GM12865 (cell line): Measurements from ENCODE around the gene RAB1A.

ENCODE experiments used
- DNase-seq: peaks from one replicate; pipeline ENCODE4 v3.0.0; 2010; ENCODE audit warnings: low read depth
- H3K4me3 ChIP-seq: 2 replicates; pipeline ENCODE4 v1.5.1; 2011; ENCODE audit warnings: mild to moderate bottlenecking, low read depth, low read length, control low read depth
- TF ChIP-seq, protein P1 (sequence below): IDR thresholded peaks from 2 replicates; pipeline ENCODE4 v1.5.1; 2011; ENCODE audit warnings: low read length, control low read depth, low read depth, inconsistent platforms; ENCODE audit not compliant: insufficient read depth; ENCODE audit errors: missing control alignments

RAB1A gene

DNA sequence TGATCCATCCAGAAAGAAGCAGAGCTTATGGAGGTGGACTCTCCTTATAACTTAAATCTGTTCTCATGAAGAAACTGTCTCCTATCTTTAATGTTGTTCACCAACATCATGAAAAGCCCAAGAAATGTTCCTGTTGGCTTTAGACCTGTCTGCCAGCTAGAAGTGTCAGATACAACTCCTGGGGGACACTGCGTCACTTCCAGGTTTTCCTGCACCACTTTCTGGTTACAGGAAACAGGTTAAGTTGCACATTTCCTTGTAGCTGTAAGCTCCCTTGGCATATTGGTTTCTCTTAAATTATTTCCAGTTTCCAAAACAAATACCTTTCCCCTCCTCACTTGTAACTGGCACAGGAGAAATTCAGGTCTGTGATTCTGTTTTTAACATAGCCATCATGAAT is 70.8 kb downstream of the RAB1A start:
- no peak overlapping the region for H3K4me3 ChIP-seq
- no peak for DNase-seq
- TF ChIP-seq, protein P1, sequence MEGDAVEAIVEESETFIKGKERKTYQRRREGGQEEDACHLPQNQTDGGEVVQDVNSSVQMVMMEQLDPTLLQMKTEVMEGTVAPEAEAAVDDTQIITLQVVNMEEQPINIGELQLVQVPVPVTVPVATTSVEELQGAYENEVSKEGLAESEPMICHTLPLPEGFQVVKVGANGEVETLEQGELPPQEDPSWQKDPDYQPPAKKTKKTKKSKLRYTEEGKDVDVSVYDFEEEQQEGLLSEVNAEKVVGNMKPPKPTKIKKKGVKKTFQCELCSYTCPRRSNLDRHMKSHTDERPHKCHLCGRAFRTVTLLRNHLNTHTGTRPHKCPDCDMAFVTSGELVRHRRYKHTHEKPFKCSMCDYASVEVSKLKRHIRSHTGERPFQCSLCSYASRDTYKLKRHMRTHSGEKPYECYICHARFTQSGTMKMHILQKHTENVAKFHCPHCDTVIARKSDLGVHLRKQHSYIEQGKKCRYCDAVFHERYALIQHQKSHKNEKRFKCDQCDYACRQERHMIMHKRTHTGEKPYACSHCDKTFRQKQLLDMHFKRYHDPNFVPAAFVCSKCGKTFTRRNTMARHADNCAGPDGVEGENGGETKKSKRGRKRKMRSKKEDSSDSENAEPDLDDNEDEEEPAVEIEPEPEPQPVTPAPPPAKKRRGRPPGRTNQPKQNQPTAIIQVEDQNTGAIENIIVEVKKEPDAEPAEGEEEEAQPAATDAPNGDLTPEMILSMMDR = no peak

DNA sequence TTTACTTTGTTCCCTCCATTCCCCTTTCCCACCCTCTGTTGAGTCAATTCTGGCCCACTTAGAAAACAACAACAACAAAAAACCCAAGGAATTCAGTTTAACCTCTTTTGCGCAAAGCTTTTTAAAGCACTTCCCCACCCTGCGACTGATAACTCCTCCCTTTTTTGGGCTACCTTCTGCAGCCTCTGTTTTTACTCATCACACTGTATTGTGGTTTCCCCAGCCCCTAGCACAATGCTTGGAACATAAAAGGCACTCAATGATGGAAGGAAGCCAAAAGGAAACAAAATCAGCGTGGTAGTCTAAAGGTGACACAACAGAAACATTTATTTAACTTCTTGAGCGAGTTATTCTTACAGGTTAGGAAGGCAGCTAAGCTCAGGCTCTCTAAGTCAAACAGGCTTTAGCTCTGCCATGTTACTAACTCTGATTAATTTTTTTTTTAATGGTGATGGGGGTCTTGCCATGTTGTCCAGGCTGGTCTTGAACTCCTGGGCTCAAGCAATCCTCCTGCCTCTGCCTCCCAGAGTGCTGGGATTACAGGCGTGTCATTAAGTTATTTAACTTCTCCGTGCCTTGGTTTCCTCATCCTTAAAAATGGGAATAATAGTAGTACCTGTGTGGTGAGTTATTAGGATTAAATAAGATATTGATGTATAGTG is 72.4 kb downstream of the RAB1A start:
- DNase-seq = peak; percentile 82
- TF ChIP-seq, protein P1 = no peak
- H3K4me3 ChIP-seq = peak overlapping the region; percentile 88

DNA sequence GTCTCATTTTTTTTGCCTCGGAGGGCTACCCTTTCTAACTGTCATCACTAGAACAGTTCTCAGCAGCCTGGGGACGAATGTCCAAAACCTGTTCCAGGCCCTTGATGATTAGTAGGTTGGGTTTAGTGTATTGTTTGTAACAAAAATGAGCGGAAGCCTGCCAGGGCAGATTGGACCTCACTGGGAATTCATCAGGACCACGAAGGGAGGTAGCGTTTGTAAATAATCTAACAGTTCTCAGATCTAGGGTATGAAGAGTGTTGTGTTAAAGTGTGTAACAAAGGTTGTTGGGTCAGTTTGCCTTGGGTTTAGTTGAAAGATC is 72.9 kb downstream of the RAB1A start:
- TF ChIP-seq, protein P1 = no peak
- peak overlapping the region; percentile 88 for H3K4me3 ChIP-seq
- DNase-seq = no peak

DNA sequence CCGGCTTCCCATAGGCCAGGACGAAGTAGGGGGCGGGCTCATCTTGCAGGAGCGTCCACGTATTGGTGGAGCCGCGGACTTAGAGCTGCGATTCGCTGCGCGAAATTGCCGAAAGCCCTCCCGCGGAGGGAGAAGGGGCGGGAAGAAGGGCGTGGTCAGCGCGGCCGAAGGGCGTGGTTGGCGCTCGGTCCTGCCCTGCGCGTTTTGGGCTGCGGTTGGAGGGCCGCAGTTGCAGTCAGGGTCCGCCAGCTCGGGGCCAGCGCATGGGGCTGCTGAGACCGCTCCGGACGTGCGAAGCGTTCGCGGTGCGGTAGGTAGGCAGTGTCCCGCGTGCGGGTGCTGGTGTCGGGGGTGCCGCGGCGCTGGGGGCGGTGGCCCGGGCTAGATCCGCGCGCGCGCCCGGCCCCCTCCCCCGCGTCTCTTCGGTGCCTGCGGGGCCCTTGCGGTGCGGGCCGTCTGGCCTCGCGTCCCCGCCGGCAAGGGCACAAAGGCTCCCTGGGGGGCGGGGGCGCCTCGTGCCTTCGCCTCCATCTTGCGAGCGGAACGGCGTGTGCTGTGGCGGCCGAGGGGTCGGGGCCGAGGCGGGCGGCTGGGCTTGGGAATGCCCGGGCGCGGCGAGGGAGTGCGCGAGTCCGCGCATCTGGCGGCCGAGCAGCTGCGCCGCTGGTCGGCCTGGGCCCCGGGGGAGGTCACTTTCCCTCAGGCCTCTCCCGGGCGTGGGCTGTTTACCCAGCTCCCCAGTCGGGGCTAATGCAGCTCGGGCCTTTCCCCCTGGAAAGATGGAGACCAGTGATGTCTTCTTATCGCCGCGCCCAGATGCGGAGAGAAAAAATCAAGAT is 73.5 kb downstream of the RAB1A start, which contains the start of gene CEP68:
CEP68 (plus strand) TSS at position 202 of the 839 bp plus-strand sequence. CDS start 13,029 bp downstream, outside the sequence.
- peak; percentile 98 for DNase-seq
- H3K4me3 ChIP-seq = peak within 1 kb of the TSS; percentile 88
- TF ChIP-seq, protein P1 = no peak

DNA sequence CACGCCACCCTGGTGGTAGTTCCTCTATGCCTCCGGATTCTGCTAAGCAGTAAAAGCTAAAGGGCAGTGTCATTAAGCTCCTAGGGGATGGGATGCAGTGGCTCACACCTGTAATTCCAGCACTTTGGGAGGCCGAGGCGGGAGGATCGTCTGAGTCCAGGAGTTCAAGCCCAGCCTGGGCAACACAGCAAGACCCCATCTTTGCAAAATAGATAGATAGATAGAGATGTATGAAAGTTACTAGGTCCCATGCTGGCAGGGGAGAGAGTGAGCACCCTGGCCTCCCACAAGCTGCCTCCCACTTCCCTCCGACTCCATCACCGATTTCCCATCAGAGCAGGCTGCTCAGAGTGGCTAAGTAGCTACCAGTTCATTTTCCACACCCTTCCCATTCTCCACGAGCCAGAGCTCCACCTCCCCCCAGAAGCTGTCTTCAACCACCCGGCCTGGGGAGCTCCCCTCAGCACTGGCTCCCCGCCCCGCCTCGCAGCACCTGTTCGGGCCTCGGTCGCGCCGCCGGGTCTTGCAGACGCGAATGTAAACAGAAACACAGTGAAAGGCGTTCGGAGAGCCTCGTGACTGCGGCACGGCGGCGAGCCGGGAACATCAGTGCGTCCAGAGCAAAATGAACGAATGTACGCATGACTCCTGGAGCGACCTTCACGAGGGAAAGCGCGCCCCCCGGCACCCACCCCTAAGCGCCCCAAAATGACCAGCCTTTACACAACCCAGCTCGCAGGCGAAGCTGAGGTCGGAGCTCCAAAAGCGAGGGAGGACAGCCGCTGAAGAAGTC is 74.3 kb downstream of the RAB1A start:
- TF ChIP-seq, protein P1 = no peak
- peak overlapping the region; percentile 88 for H3K4me3 ChIP-seq
- DNase-seq = peak; percentile 78

DNA sequence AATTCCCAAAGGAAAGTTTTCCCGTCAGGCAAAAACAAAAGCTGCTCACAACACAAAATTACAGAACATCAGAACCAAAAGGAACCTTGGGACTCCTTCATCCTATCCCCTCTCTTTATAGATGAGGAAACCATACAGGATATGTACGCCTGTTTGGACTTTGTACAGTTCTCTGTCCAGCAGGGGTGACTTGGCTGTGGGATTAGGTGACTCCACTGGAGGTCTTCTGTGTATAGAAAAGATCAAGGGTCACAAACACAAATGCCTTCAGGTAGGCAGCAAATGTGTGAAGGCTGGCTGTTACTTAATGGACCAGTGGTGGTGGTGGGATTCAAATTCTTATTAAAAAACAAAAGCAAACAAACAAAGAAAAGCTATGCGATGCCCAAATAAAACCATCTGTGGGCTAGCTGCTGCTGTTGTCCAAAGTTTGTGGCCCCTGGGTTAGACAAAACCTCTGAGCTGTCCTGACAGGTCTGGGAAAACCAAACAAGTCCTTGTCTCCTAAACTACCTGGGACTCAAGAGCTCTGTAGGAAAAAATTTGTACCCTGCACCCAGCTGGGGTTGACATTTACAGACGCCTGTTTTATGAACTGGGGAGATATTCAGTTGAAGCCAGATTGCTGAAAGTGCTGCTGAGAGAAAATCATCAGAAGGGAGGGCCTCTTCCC is 75.0 kb downstream of the RAB1A start:
- H3K4me3 ChIP-seq = peak overlapping the region; percentile 88; the same call in 1 of the 2 replicates
- TF ChIP-seq, protein P1 = no peak
- no peak for DNase-seq
